H1 (cell line): Measurements from ENCODE around the gene KCNRG. TPM values are rescaled to one million over a fixed set of nuclear protein-coding genes. Genes with fewer than 3 reads are reported as not detected.
A peak's percentile ranks its signal among the peaks of the same experiment; 100 is the strongest.

ENCODE experiments used
- CTCF ChIA-PET: fragments of 300-600 bp; sonication (Branson Sonifier 250); formaldehyde crosslinking; loops from one replicate; lab custom pipeline; 2021; ENCODE audit not compliant: partially characterized antibody; lab: Charles Lee
- POLR2A ChIA-PET: fragments of 300-600 bp; sonication (Branson Sonifier 250); formaldehyde crosslinking; loops from one replicate; lab custom pipeline; 2021; ENCODE audit warnings: inconsistent platforms; ENCODE audit not compliant: partially characterized antibody; lab: Charles Lee
- DNase-seq, 2 experiments: peaks; one replicate each; pipeline versions ENCODE4 v3.0.0 to v3.0.0-alpha.2; 2010 to 2022; ENCODE audit warnings: low spot score in 2 of 2, low read depth in 1 of 2, mixed read lengths in 1 of 2
- FAIRE-seq: peaks from 2 replicates; lab custom pipeline; 2011; peaks lifted over from hg19 to GRCh38; lab: Jason Lieb, UNC
- H2AFZ ChIP-seq: 2 replicates; pipeline ENCODE4 v1.8.1; 2012; ENCODE audit warnings: low read length, inconsistent platforms
- H2AK5ac ChIP-seq: 2 replicates; pipeline ENCODE4 v1.6.1; 2013; ENCODE audit warnings: low read depth, low read length
- H2BK120ac ChIP-seq: replicated peaks from 2 replicates; pipeline ENCODE3; 2013; ENCODE audit warnings: low read depth, low read length, inconsistent platforms
- H2BK12ac ChIP-seq: 2 replicates; pipeline ENCODE4 v1.6.1; 2013; ENCODE audit warnings: low read depth, low read length
- H2BK15ac ChIP-seq: 2 replicates; pipeline ENCODE4 v1.6.1; 2013; ENCODE audit warnings: low read length
- H2BK20ac ChIP-seq: 2 replicates; pipeline ENCODE4 v1.6.1; 2013; ENCODE audit warnings: low read length
- H2BK5ac ChIP-seq: 2 replicates; pipeline ENCODE4 v1.6.1; 2013; ENCODE audit warnings: low read depth, low read length
- H3K14ac ChIP-seq: 2 replicates; pipeline ENCODE4 v1.6.1; 2013; ENCODE audit warnings: inconsistent platforms; ENCODE audit not compliant: insufficient read length
- H3K18ac ChIP-seq: 2 replicates; pipeline ENCODE4 v1.6.1; 2013; ENCODE audit warnings: low read length; ENCODE audit errors: extremely low read depth
- H3K23ac ChIP-seq: 2 replicates; pipeline ENCODE4 v1.6.1; 2013; ENCODE audit warnings: inconsistent platforms; ENCODE audit not compliant: insufficient read length
- H3K23me2 ChIP-seq: 2 replicates; pipeline ENCODE4 v1.6.1; 2013; ENCODE audit warnings: low read depth, low read length
- H3K27ac ChIP-seq: 2 replicates; pipeline ENCODE4 v1.6.1; 2011; ENCODE audit warnings: low read depth, low read length, inconsistent platforms
- H3K27me3 ChIP-seq, 4 experiments: replicated peaks in 1 of 4; 1 replicate in 1 of 4; 2 replicates in 3 of 4; pipeline versions ENCODE4 v1.6.1 to v1.8.1; 2011 to 2013; ENCODE audit warnings: low read length in 3 of 4, mild to moderate bottlenecking in 3 of 4, inconsistent platforms in 2 of 4, mixed read lengths in 2 of 4, moderate library complexity in 1 of 4; ENCODE audit not compliant: control insufficient read depth in 3 of 4, insufficient read depth in 3 of 4; ENCODE audit errors: extremely low read depth in 1 of 4
- H3K36me3 ChIP-seq, 4 experiments: 2 replicates each; pipeline versions ENCODE4 v1.6.1 to v1.8.1; 2011 to 2013; ENCODE audit warnings: mild to moderate bottlenecking in 4 of 4, low read length in 3 of 4, moderate library complexity in 2 of 4, control low read depth in 1 of 4, inconsistent platforms in 1 of 4; ENCODE audit not compliant: insufficient read depth in 4 of 4, control insufficient read depth in 2 of 4
- H3K4ac ChIP-seq: replicated peaks from 2 replicates; pipeline ENCODE3; 2013; ENCODE audit warnings: low read length, low read depth, mixed read lengths, inconsistent platforms; ENCODE audit not compliant: insufficient read length
- H3K4me1 ChIP-seq, 4 experiments: replicated peaks in 1 of 4; 1 replicate in 1 of 4; 2 replicates in 3 of 4; pipeline versions ENCODE4 v1.6.1 to v1.8.1; 2011 to 2013; ENCODE audit warnings: low read length in 3 of 4, inconsistent platforms in 2 of 4, mixed read lengths in 1 of 4; ENCODE audit not compliant: insufficient read depth in 4 of 4, control insufficient read depth in 3 of 4
- H3K4me2 ChIP-seq, 2 experiments: 2 replicates each; pipeline versions ENCODE4 v1.6.1 to v1.8.1; 2011 to 2013; ENCODE audit warnings: low read depth in 2 of 2, low read length in 2 of 2, control low read depth in 1 of 2, inconsistent platforms in 1 of 2, mild to moderate bottlenecking in 1 of 2; ENCODE audit not compliant: insufficient read depth in 1 of 2
- H3K4me3 ChIP-seq, 4 experiments: fragments of 200-600, 300-600 bp in 1 of 4; sonication (generic), shearing (Covaris generic), sonication (Bioruptor Twin) in 1 of 4; 2 replicates each; pipeline versions ENCODE4 v1.5.1 to v1.8.1; 2011 to 2016; ENCODE audit warnings: low read length in 4 of 4, low read depth in 3 of 4, control low read depth in 2 of 4, inconsistent platforms in 2 of 4, mild to moderate bottlenecking in 2 of 4, mixed read lengths in 1 of 4, moderate library complexity in 1 of 4; ENCODE audit not compliant: insufficient read depth in 2 of 4; ENCODE audit errors: extremely low read depth in 1 of 4
- H3K56ac ChIP-seq: replicated peaks from 2 replicates; pipeline ENCODE3; 2013; ENCODE audit warnings: low read depth, mild to moderate bottlenecking, mixed read lengths, low read length, inconsistent platforms; ENCODE audit not compliant: insufficient read length
- H3K79me1 ChIP-seq: 2 replicates; pipeline ENCODE4 v1.6.1; 2013; ENCODE audit warnings: low read depth, low read length, control low read depth
- H3K79me2 ChIP-seq, 2 experiments: 2 replicates each; pipeline versions ENCODE4 v1.6.1 to v1.8.1; 2012 to 2013; ENCODE audit warnings: low read length in 2 of 2, mild to moderate bottlenecking in 2 of 2, inconsistent platforms in 1 of 2; ENCODE audit not compliant: insufficient read depth in 2 of 2, control insufficient read depth in 1 of 2
- H3K9ac ChIP-seq, 4 experiments: replicated peaks in 1 of 4; 1 replicate in 1 of 4; 2 replicates in 3 of 4; pipeline versions ENCODE4 v1.6.1 to v1.8.1; 2011 to 2013; ENCODE audit warnings: low read depth in 3 of 4, low read length in 3 of 4, control low read depth in 2 of 4, mild to moderate bottlenecking in 2 of 4, moderate library complexity in 2 of 4, inconsistent platforms in 1 of 4; ENCODE audit errors: extremely low read depth in 1 of 4
- H3K9me3 ChIP-seq, 2 experiments: 2 replicates each; pipeline versions ENCODE4 v1.6.1 to v1.8.1; 2012 to 2013; ENCODE audit warnings: mild to moderate bottlenecking in 2 of 2, moderate library complexity in 2 of 2, control low read depth in 1 of 2, inconsistent platforms in 1 of 2, low read depth in 1 of 2, low read length in 1 of 2, mixed read lengths in 1 of 2; ENCODE audit not compliant: insufficient read depth in 2 of 2
- H4K20me1 ChIP-seq, 2 experiments: replicated peaks in 1 of 2; 2 replicates each; pipeline versions ENCODE3 to v1.8.1; 2011 to 2013; ENCODE audit warnings: inconsistent platforms in 2 of 2, low read length in 2 of 2, mild to moderate bottlenecking in 1 of 2; ENCODE audit not compliant: insufficient read depth in 2 of 2, control insufficient read depth in 1 of 2
- H4K5ac ChIP-seq: 2 replicates; pipeline ENCODE4 v1.6.1; 2013; ENCODE audit warnings: low read length, low read depth, mixed read lengths, inconsistent platforms; ENCODE audit not compliant: insufficient read length
- H4K8ac ChIP-seq: 2 replicates; pipeline ENCODE4 v1.8.0; 2013; ENCODE audit warnings: mild to moderate bottlenecking, moderate library complexity, low read length, inconsistent platforms; ENCODE audit not compliant: insufficient read depth; ENCODE audit errors: extremely low read depth
- H4K91ac ChIP-seq: replicated peaks from 2 replicates; pipeline ENCODE3; 2013; ENCODE audit warnings: low read length, mixed read lengths, inconsistent platforms; ENCODE audit not compliant: insufficient read length
- CREB1 ChIP-seq: IDR thresholded peaks from 2 replicates; pipeline ENCODE4 v1.6.1; 2012; ENCODE audit warnings: inconsistent platforms
- EZH2 ChIP-seq: fragments of 200-600 bp; sonication (generic); IDR thresholded peaks from 2 replicates; pipeline ENCODE4 v1.7.1; 2012; ENCODE audit warnings: low read depth, mild to moderate bottlenecking, moderate library complexity, low read length, inconsistent platforms; ENCODE audit not compliant: severe bottlenecking
- KDM1A ChIP-seq: fragments of 200-600, 300-600 bp; sonication (generic); IDR thresholded peaks from 2 replicates; pipeline ENCODE4 v1.7.1; 2016; ENCODE audit warnings: mild to moderate bottlenecking, low read length, borderline replicate concordance
- PHF8 ChIP-seq: fragments of 200-600 bp; sonication (generic); conservative IDR thresholded peaks from 2 replicates; pipeline ENCODE4 v1.7.1; 2012; ENCODE audit warnings: low read depth, mild to moderate bottlenecking, inconsistent platforms, low read length, moderate library complexity
- RXRA ChIP-seq: IDR thresholded peaks from 2 replicates; pipeline ENCODE4 v1.6.1; 2011; ENCODE audit warnings: low read depth, mild to moderate bottlenecking, low read length, moderate library complexity; ENCODE audit not compliant: insufficient read depth
- TAF7 ChIP-seq: optimal IDR thresholded peaks from 2 replicates; pipeline ENCODE3; 2011; ENCODE audit warnings: low read depth, mild to moderate bottlenecking, inconsistent platforms, low read length, moderate library complexity, borderline replicate concordance
- TEAD4 ChIP-seq: IDR thresholded peaks from 2 replicates; pipeline ENCODE4 v1.6.1; 2012; ENCODE audit warnings: low read depth, low read length, inconsistent platforms, mixed read lengths
- WGBS, 2 experiments: shearing (Covaris generic) in 1 of 2; methylation state at CpG; one replicate each; pipeline versions ENCODE4 v1.1.6 to v1.1.7; 2013 to 2015; ENCODE audit warnings: low lambda C conversion rate in 2 of 2, mixed read lengths in 2 of 2, inconsistent platforms in 1 of 2, low coverage in 1 of 2, missing lambda C conversion rate in 1 of 2; ENCODE audit not compliant: insufficient replicate concordance in 2 of 2, insufficient coverage in 1 of 2, insufficient read length in 1 of 2; ENCODE audit errors: extremely low coverage in 1 of 2, missing lambda C conversion rate in 1 of 2; 5-methylcytosine and 5-hydroxymethylcytosine counted together
- polyA plus RNA-seq, 7 experiments: library from polyadenylated mRNA; depleted of rRNA in 3 of 7; stranded (reverse) in 5 of 7; unstranded in 2 of 7; fragments of >200 nt in 5 of 7; fragments of 200-250 nt in 2 of 7; gene quantifications; 1 replicate in 5 of 7; 2 replicates in 1 of 7; 4 replicates in 1 of 7; pipeline versions ENCODE4 v1.2.1 to v1.2.3, GENCODE V29; 2011 to 2013; ENCODE audit warnings: missing spikeins in 2 of 7, mixed read lengths in 2 of 7
- total RNA-seq: library from RNA; stranded (reverse); fragmentation: NEBNext Ultra II Directional; extraction: Animal tissue kit (Norgen Biotek cat#: 25700); gene quantifications from 2 replicates; pipeline ENCODE4 v1.2.1, GENCODE V29; 2021

The KCNRG gene
- total and polyA plus RNA-seq, 2 of the 8 experiments (the other 6 are each of a cell fraction or from before 2014, with no cell fraction given), result 0.65 to 1.2 TPM

GRCh38 chr13:49996951-49997895 lies 18.0 kb upstream of the KCNRG start, which contains the start of gene TRIM13:
Gene TRIM13, plus strand, starts transcription at chr13:49997042. Its CDS starts 14,899 bp downstream, at chr13:50011941.
- Histone ChIP-seq H4K91ac (peak within 1 kb of the TSS; percentile 87), H3K79me2 (peaks cover 0 to 38% of the 10 kb centered on the region in 2 experiments; a peak in 2 of 4 replicates), H3K4me2 (peak within 1 kb of the TSS; percentile 78 to 88), H3K14ac (no peak within 1 kb of the TSS), H3K18ac (peak within 1 kb of the TSS; percentile 92), H3K36me3 (peaks cover 0 to 36% (median 7%) of the 10 kb centered on the region in 4 experiments; a peak in 2 of 8 replicates), H4K8ac (peak within 1 kb of the TSS; percentile 98; the same call in 1 of the 2 replicates), H2BK15ac (no peak within 1 kb of the TSS), H2BK120ac (peak within 1 kb of the TSS; percentile 65), H3K4me3 (peak within 1 kb of the TSS; percentile 89 to 95 (median 92)), H3K27me3 (peaks cover 0 to 2% (median 0%) of the 10 kb centered on the region in 4 experiments; a peak in 2 of 7 replicates), H2BK12ac (no peak within 1 kb of the TSS), H4K20me1 (no peaks in the 10 kb centered on the region), H2BK20ac (peak within 1 kb of the TSS; percentile 41; the same call in 1 of the 2 replicates), H3K23me2 (peaks cover 9% of the 10 kb centered on the region), H2BK5ac (peak within 1 kb of the TSS; percentile 63; the same call in 1 of the 2 replicates), H3K9me3 (no peaks in the 10 kb centered on the region), H3K23ac (no peak within 1 kb of the TSS), H3K56ac (peak within 1 kb of the TSS; percentile 91), H3K4ac (no peak within 1 kb of the TSS), H2AFZ (peak within 1 kb of the TSS; percentile 78; the same call in 1 of the 2 replicates), H2AK5ac (no peak within 1 kb of the TSS), H3K27ac (peak within 1 kb of the TSS; percentile 95), H3K79me1 (no peaks in the 10 kb centered on the region), H3K9ac (peak within 1 kb of the TSS; percentile 82 to 97 (median 94)), H4K5ac (peak within 1 kb of the TSS; percentile 98), H3K4me1 (peaks cover 2 to 6% (median 5%) of the 10 kb centered on the region in 4 experiments; a peak in 4 of 7 replicates)
- peak; percentile 36 for FAIRE-seq
- WGBS, 2 experiments, result 2% methylated on average over 40 of the region's 56 CpGs; no CpG with 5 or more reads in 1 of the 2 experiments
- POLR2A ChIA-PET, result interaction anchor here (0.6 to 5.0 kb wide), 26 partner anchors 9 to 914 kb away, joined by 3 to 52 read pairs (median 4); partner anchors contain the start of genes KCNRG, KPNA3 and SPRYD7
- CTCF ChIA-PET, result interaction anchor here (0.6 to 3.2 kb wide), 25 partner anchors 10 to 1072 kb away, joined by 3 to 45 read pairs (median 4); no protein-coding TSS in a partner anchor
- peak; percentile 53 to 89 for DNase-seq
- TF ChIP-seq CREB1 (peak; percentile 7; the same call in 1 of the 2 replicates), KDM1A (0 out of 2 replicates have a peak, but pooled peaks have one; percentile 12), TAF7 (no peak), PHF8 (peak; percentile 88), RXRA (no peak), EZH2 (no peak), TEAD4 (no peak)
